Stomach (tissue), 4 donors: ENCODE data around the gene PLAC8L1.
"Not testable (repeated sequence)": the region's sequence is repeated elsewhere in the genome, so short reads cannot be mapped to it uniquely, and the experiment has no call there.

ENCODE experiments used
- EP300 ChIP-seq: sonication (generic); formaldehyde crosslinking; IDR thresholded peaks from one replicate; pipeline ENCODE4 v1.6.1; 2017; ENCODE audit warnings: antibody characterized with exemption
- POLR2A ChIP-seq, 4 donors: fragments of 450-650 bp; IDR thresholded peaks; one replicate each; pipeline ENCODE4 v1.6.1; 2016; ENCODE audit warnings: antibody characterized with exemption in 4 of 4, control low read depth in 2 of 4, mild to moderate bottlenecking in 1 of 4, moderate library complexity in 1 of 4
- POLR2AphosphoS5 ChIP-seq, 3 donors: sonication (generic); formaldehyde crosslinking; IDR thresholded peaks; one replicate each; pipeline ENCODE4 v1.6.1; 2016; ENCODE audit warnings: antibody characterized with exemption in 3 of 3
- TF ChIP-seq, protein P1 (sequence below), 7 experiments: fragments of 450-650 bp in 4 of 7; fragments of 200-600 bp in 3 of 7; sonication (generic) in 3 of 7; IDR thresholded peaks; one replicate each; pipeline ENCODE4 v1.5.1; 2016 to 2019; ENCODE audit warnings: antibody characterized with exemption in 7 of 7, control low read depth in 2 of 7, mild to moderate bottlenecking in 1 of 7

GRCh38 chr5:146108870-146109269, 3.5 kb upstream of the PLAC8L1 start:
- TF ChIP-seq, protein P1, sequence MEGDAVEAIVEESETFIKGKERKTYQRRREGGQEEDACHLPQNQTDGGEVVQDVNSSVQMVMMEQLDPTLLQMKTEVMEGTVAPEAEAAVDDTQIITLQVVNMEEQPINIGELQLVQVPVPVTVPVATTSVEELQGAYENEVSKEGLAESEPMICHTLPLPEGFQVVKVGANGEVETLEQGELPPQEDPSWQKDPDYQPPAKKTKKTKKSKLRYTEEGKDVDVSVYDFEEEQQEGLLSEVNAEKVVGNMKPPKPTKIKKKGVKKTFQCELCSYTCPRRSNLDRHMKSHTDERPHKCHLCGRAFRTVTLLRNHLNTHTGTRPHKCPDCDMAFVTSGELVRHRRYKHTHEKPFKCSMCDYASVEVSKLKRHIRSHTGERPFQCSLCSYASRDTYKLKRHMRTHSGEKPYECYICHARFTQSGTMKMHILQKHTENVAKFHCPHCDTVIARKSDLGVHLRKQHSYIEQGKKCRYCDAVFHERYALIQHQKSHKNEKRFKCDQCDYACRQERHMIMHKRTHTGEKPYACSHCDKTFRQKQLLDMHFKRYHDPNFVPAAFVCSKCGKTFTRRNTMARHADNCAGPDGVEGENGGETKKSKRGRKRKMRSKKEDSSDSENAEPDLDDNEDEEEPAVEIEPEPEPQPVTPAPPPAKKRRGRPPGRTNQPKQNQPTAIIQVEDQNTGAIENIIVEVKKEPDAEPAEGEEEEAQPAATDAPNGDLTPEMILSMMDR (IDR thresholded peaks at IDR 0.05), result not testable (repeated sequence)
- TF ChIP-seq POLR2AphosphoS5 (IDR thresholded peaks at IDR 0.05); EP300; POLR2A (IDR thresholded peaks at IDR 0.05): not testable (repeated sequence)
